Cardiac fibroblast (primary cell): ENCODE results near the gene LRR1.
"Not testable (repeated sequence)": the region's sequence is repeated elsewhere in the genome, so short reads cannot be mapped to it uniquely, and the experiment has no call there.

Experiments
- DNase-seq, 2 donors: peaks; one replicate each; pipeline versions ENCODE4 v3.0.0 to v3.0.0-alpha.2; 2010; ENCODE audit warnings: low read depth in 2 of 2
- H3K4me3 ChIP-seq, 2 donors: replicated peaks in 1 of 2; 1 replicate in 1 of 2; 2 replicates in 1 of 2; pipeline ENCODE4 v1.5.1; 2011; ENCODE audit warnings: low read depth in 2 of 2, low read length in 2 of 2, mild to moderate bottlenecking in 2 of 2, moderate library complexity in 1 of 2
- TF ChIP-seq, protein P1 (sequence below): IDR thresholded peaks from one replicate; pipeline ENCODE4 v1.5.1; 2011; ENCODE audit warnings: low read depth, mild to moderate bottlenecking, low read length, inconsistent platforms

LRR1 gene

DNA sequence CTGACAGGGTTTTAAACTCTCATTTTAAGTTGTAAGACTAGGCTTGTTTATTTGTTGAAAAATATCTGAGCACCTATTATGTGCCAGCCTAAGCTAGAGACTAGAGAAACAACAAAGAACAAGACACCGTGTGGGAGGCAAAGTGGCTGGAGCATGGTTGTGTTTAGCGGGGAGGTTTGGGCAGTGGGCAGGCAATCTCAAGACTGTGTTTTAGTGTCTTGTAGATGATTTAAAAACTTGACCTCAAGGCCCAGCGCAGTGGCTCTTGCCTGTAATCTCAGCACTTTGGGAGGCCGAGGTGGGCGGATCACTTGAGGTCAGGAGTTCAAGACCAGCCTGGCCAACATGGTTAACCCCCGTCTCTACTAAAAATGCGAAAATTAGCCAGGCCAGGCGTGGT is 13.9 kb downstream of the LRR1 start:
- no peak for DNase-seq
- TF ChIP-seq, protein P1, sequence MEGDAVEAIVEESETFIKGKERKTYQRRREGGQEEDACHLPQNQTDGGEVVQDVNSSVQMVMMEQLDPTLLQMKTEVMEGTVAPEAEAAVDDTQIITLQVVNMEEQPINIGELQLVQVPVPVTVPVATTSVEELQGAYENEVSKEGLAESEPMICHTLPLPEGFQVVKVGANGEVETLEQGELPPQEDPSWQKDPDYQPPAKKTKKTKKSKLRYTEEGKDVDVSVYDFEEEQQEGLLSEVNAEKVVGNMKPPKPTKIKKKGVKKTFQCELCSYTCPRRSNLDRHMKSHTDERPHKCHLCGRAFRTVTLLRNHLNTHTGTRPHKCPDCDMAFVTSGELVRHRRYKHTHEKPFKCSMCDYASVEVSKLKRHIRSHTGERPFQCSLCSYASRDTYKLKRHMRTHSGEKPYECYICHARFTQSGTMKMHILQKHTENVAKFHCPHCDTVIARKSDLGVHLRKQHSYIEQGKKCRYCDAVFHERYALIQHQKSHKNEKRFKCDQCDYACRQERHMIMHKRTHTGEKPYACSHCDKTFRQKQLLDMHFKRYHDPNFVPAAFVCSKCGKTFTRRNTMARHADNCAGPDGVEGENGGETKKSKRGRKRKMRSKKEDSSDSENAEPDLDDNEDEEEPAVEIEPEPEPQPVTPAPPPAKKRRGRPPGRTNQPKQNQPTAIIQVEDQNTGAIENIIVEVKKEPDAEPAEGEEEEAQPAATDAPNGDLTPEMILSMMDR = no peak
- H3K4me3 ChIP-seq = no peak overlapping the region

GRCh38 chr14:49614196-49614595 is 15.5 kb downstream of the LRR1 start:
- DNase-seq = no peak
- H3K4me3 ChIP-seq = no peak overlapping the region
- TF ChIP-seq, protein P1 = no peak

GRCh38 chr14:49615776-49616175 is 17.0 kb downstream of the LRR1 start:
- DNase-seq = peak in 1 of 2 donors; percentile 63
- TF ChIP-seq, protein P1 = no peak

DNA sequence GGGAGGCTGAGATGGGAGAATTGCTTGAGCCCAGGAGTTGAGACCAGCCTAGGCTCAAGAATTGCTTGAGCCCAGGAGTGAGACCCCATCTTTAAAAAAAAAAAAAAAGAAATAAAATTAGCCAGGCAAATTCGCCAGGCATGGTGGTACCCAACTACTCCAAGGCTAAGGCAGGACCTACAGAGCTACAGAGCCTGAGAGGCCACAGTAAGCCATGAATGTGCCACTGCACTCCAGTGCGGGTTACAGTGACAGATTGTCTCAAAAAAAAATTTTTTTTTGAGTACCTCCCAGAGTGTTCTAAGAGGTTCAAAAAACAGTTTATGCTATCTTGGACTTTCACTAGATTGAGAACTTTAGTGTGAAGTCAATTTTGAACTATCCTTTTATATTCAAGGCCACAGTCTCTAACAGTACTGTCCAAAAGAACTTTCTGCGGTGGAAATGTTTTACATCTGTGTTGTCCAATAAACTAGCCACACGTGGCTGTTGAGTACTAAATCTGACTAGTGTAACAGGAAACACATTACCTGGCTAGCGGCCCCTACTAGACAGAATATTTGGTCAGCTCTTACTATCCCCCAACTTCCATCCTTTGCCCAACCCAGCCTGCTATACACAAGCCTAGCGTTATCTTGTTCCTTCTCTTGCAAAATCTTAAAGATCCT is 19.2 kb downstream of the LRR1 start:
- DNase-seq = no peak
- H3K4me3 ChIP-seq = no peak overlapping the region
- TF ChIP-seq, protein P1 = no peak

More at GRCh38 chr14:49615776-49616175, 17.0 kb downstream of the LRR1 start:
- H3K4me3 ChIP-seq = no peak overlapping the region

GRCh38 chr14:49619273-49619672 is 20.5 kb downstream of the LRR1 start:
- DNase-seq = not testable (repeated sequence)
- peak overlapping the region; percentile 92 to 93 for H3K4me3 ChIP-seq

GRCh38 chr14:49619730-49620129 is 21.0 kb downstream of the LRR1 start:
- TF ChIP-seq, protein P1 = no peak
- H3K4me3 ChIP-seq = peak overlapping the region; percentile 92 to 93
- no peak for DNase-seq

- peak; percentile 99 for DNase-seq
- peak within 1 kb of the TSS; percentile 92 to 93 for H3K4me3 ChIP-seq
- TF ChIP-seq, protein P1 = peak; percentile 41
Observed at GRCh38 chr14:49620182-49621113, 21.7 kb downstream of the LRR1 start, which contains the start of the genes MGAT2 and RPL36AL. TSS of gene MGAT2 (plus strand) at chr14:49620799. CDS start at chr14:49621269, 470 bp downstream. TSS of gene RPL36AL (minus strand) at chr14:49620626. CDS start at chr14:49619104, 1,522 bp downstream.
